Forelimb muscle (tissue), 1 donor: ENCODE data around the gene ABLIM2. TPM values are rescaled to one million over a fixed set of nuclear protein-coding genes. Genes with fewer than 3 reads are reported as not detected.
"Not testable (repeated sequence)": the region's sequence is repeated elsewhere in the genome, so short reads cannot be mapped to it uniquely, and the experiment has no call there.

Source experiments
- DNase-seq: peaks from one replicate; pipeline ENCODE4 v3.0.0-alpha.2; 2013; ENCODE audit warnings: low read depth
- polyA plus RNA-seq: library from polyadenylated mRNA; unstranded; fragments of 120-200 nt; gene quantifications from one replicate; pipeline ENCODE4 v1.2.1, GENCODE V29; 2013; ENCODE audit not compliant: insufficient read length

ABLIM2 gene
- polyA plus RNA-seq, 1 donor = 17.0 TPM

- DNase-seq = no peak
Observed at GRCh38 chr4:8140915-8141314, 17.7 kb downstream of the ABLIM2 start.

GRCh38 chr4:8139726-8140125, 18.9 kb downstream of the ABLIM2 start:
- not testable (repeated sequence) for DNase-seq

GRCh38 chr4:8136972-8137710, 21.5 kb downstream of the ABLIM2 start:
- DNase-seq = no peak

- DNase-seq = no peak
Observed at GRCh38 chr4:8136529-8136928, 22.1 kb downstream of the ABLIM2 start.

- DNase-seq = no peak
Observed at GRCh38 chr4:8135666-8136065, 22.9 kb downstream of the ABLIM2 start.

- DNase-seq = no peak
Observed at GRCh38 chr4:8133897-8134563, 24.6 kb downstream of the ABLIM2 start.

- DNase-seq = no peak
Observed at GRCh38 chr4:8132947-8133705, 25.5 kb downstream of the ABLIM2 start.

- DNase-seq = no peak
Observed at GRCh38 chr4:8132400-8132799, 26.2 kb downstream of the ABLIM2 start.

- no peak for DNase-seq
Observed at GRCh38 chr4:8131826-8132225, 26.8 kb downstream of the ABLIM2 start.

- no peak for DNase-seq
Observed at GRCh38 chr4:8131210-8131609, 27.4 kb downstream of the ABLIM2 start.

- no peak for DNase-seq
Observed at GRCh38 chr4:8130346-8131066, 28.1 kb downstream of the ABLIM2 start.

GRCh38 chr4:8129785-8130184, 28.8 kb downstream of the ABLIM2 start:
- DNase-seq = no peak

GRCh38 chr4:8129136-8129535, 29.5 kb downstream of the ABLIM2 start:
- DNase-seq = no peak

- DNase-seq = no peak
Observed at GRCh38 chr4:8128100-8128856, 30.3 kb downstream of the ABLIM2 start.

- DNase-seq = no peak
Observed at GRCh38 chr4:8127051-8127826, 31.4 kb downstream of the ABLIM2 start.

- no peak for DNase-seq
Observed at GRCh38 chr4:8126523-8126922, 32.1 kb downstream of the ABLIM2 start.

GRCh38 chr4:8125526-8126056, 33.0 kb downstream of the ABLIM2 start:
- DNase-seq = no peak

- DNase-seq = no peak
Observed at GRCh38 chr4:8123870-8124269, 34.7 kb downstream of the ABLIM2 start.

GRCh38 chr4:8123389-8123788, 35.2 kb downstream of the ABLIM2 start:
- DNase-seq = no peak

- no peak for DNase-seq
Observed at GRCh38 chr4:8122746-8123145, 35.9 kb downstream of the ABLIM2 start.
